Loucy (cell line): ENCODE results near the gene TRIOBP.
A peak's percentile ranks its signal among the peaks of the same experiment; 100 is the strongest.

ENCODE experiments used
- EZH2phosphoT487 ChIP-seq: fragments of 200-600 bp; IDR thresholded peaks from 2 replicates; pipeline ENCODE4 v1.6.1; 2018; ENCODE audit warnings: antibody characterized with exemption, mild to moderate bottlenecking, moderate library complexity, borderline replicate concordance
- TF ChIP-seq, protein P1 (sequence below): fragments of 200-600 bp; sonication (generic); conservative IDR thresholded peaks from 2 replicates; pipeline ENCODE4 v1.5.1; 2014; ENCODE audit warnings: mild to moderate bottlenecking, antibody characterized with exemption, low read length

DNA sequence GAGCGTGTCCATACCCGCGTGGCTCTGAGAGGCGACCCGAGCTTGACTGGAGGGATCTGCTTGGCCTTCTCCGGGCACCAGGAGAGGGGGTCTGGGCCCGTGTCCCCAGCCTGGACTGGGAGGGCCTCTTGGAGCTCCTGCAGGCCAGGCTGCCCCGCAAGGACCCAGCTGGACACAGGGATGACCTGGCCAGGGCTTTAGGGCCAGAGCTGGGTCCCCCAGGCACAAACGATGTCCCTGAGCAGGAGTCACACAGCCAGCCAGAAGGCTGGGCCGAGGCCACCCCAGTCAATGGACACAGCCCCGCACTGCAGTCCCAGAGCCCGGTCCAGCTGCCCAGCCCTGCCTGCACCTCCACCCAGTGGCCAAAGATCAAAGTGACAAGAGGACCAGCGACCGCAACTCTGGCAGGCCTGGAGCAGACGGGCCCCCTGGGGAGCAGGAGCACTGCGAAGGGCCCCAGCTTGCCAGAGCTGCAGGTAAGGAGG, 38.2 kb downstream of the TRIOBP start:
- TF ChIP-seq, protein P1, sequence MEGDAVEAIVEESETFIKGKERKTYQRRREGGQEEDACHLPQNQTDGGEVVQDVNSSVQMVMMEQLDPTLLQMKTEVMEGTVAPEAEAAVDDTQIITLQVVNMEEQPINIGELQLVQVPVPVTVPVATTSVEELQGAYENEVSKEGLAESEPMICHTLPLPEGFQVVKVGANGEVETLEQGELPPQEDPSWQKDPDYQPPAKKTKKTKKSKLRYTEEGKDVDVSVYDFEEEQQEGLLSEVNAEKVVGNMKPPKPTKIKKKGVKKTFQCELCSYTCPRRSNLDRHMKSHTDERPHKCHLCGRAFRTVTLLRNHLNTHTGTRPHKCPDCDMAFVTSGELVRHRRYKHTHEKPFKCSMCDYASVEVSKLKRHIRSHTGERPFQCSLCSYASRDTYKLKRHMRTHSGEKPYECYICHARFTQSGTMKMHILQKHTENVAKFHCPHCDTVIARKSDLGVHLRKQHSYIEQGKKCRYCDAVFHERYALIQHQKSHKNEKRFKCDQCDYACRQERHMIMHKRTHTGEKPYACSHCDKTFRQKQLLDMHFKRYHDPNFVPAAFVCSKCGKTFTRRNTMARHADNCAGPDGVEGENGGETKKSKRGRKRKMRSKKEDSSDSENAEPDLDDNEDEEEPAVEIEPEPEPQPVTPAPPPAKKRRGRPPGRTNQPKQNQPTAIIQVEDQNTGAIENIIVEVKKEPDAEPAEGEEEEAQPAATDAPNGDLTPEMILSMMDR: peak; percentile 25; the same call in 1 of the 2 replicates
- no peak for TF ChIP-seq EZH2phosphoT487
